Keratinocyte (primary cell): ENCODE data around the gene PRKCZ. TPM values are rescaled to one million over a fixed set of nuclear protein-coding genes. Genes with fewer than 3 reads are reported as not detected.
A peak's percentile ranks its signal among the peaks of the same experiment; 100 is the strongest.

Source experiments
- DNase-seq: peaks from one replicate; pipeline ENCODE4 v3.0.0-alpha.2; 2011; ENCODE audit warnings: low read depth, missing footprints, low spot score
- FAIRE-seq: peaks from 2 replicates; lab custom pipeline; 2011; peaks lifted over from hg19 to GRCh38; lab: Jason Lieb, UNC
- H2AFZ ChIP-seq: 2 replicates; pipeline ENCODE4 v1.6.0; 2012; ENCODE audit warnings: low read length, control low read depth, inconsistent platforms; ENCODE audit not compliant: control insufficient read depth
- H3K27ac ChIP-seq: 2 replicates; pipeline ENCODE4 v1.5.1; 2011; ENCODE audit warnings: low read length; ENCODE audit not compliant: control insufficient read depth, insufficient read depth
- H3K27me3 ChIP-seq: 3 replicates; pipeline ENCODE4 v1.6.0; 2011; ENCODE audit warnings: low read length; ENCODE audit not compliant: control insufficient read depth, insufficient read depth; ENCODE audit errors: extremely low read depth
- H3K36me3 ChIP-seq, 2 experiments: 2 replicates in 1 of 2; 3 replicates in 1 of 2; pipeline ENCODE4 v1.5.1; 2011; ENCODE audit warnings: low read length in 2 of 2, mild to moderate bottlenecking in 1 of 2; ENCODE audit not compliant: control insufficient read depth in 2 of 2, insufficient read depth in 2 of 2; ENCODE audit errors: extremely low read depth in 1 of 2
- H3K4me1 ChIP-seq: 3 replicates; pipeline ENCODE4 v1.5.1; 2011; ENCODE audit warnings: low read length; ENCODE audit not compliant: control insufficient read depth, insufficient read depth; ENCODE audit errors: extremely low read depth
- H3K4me2 ChIP-seq: 3 replicates; pipeline ENCODE4 v1.6.0; 2011; ENCODE audit warnings: low read depth, low read length; ENCODE audit not compliant: control insufficient read depth, insufficient read depth; ENCODE audit errors: extremely low read depth
- H3K4me3 ChIP-seq, 3 experiments: fragments of 200-600 bp in 1 of 3; sonication (generic) in 1 of 3; 2 replicates in 2 of 3; 3 replicates in 1 of 3; pipeline ENCODE4 v1.5.1; 2011 to 2016; ENCODE audit warnings: low read length in 3 of 3, mild to moderate bottlenecking in 3 of 3, control low read depth in 2 of 3, inconsistent platforms in 1 of 3, low read depth in 1 of 3, mixed read lengths in 1 of 3, mixed run types in 1 of 3, moderate library complexity in 1 of 3; ENCODE audit not compliant: control insufficient read depth in 2 of 3, insufficient read depth in 2 of 3; ENCODE audit errors: extremely low read depth in 1 of 3
- H3K79me2 ChIP-seq: 2 replicates; pipeline ENCODE4 v1.6.0; 2012; ENCODE audit warnings: low read length; ENCODE audit not compliant: control insufficient read depth, insufficient read depth
- H3K9ac ChIP-seq: 3 replicates; pipeline ENCODE4 v1.6.0; 2011; ENCODE audit warnings: low read length; ENCODE audit not compliant: control insufficient read depth, insufficient read depth; ENCODE audit errors: extremely low read depth
- H3K9me1 ChIP-seq: 3 replicates; pipeline ENCODE4 v1.6.0; 2011; ENCODE audit warnings: low read length; ENCODE audit not compliant: control insufficient read depth, insufficient read depth; ENCODE audit errors: extremely low read depth
- H3K9me3 ChIP-seq: 2 replicates; pipeline ENCODE4 v1.5.1; 2012; ENCODE audit warnings: low read depth, low read length; ENCODE audit not compliant: control insufficient read depth
- H4K20me1 ChIP-seq: 3 replicates; pipeline ENCODE4 v1.6.0; 2011; ENCODE audit warnings: low read length; ENCODE audit not compliant: control insufficient read depth, insufficient read depth; ENCODE audit errors: extremely low read depth
- CTCF ChIP-seq, 3 experiments: IDR thresholded peaks in 1 of 3; conservative IDR thresholded peaks in 1 of 3; optimal IDR thresholded peaks in 1 of 3; 2 replicates in 2 of 3; 3 replicates in 1 of 3; pipeline versions ENCODE3 to v1.5.1; 2011; ENCODE audit warnings: low read length in 3 of 3, mild to moderate bottlenecking in 3 of 3, moderate library complexity in 2 of 3, control low read depth in 1 of 3, inconsistent platforms in 1 of 3; ENCODE audit not compliant: insufficient read depth in 2 of 3; ENCODE audit errors: extremely low read depth in 1 of 3
- EZH2 ChIP-seq: IDR thresholded peaks from one replicate; pipeline ENCODE4 v1.6.1; 2012; ENCODE audit warnings: inconsistent platforms, mild to moderate bottlenecking, low read length, moderate library complexity
- dilution Hi-C: fragments of 300-500 bp; cut with MboI; formaldehyde crosslinking; loops from one replicate; pipeline ENCODE4 v1.7.0; 2020; ENCODE audit warnings: low sequenced_read_pairs; ENCODE audit not compliant: extremely low pct_ligation_motif_present
- polyA plus RNA-seq, 5 experiments: library from polyadenylated mRNA; depleted of rRNA in 3 of 5; stranded (reverse) in 3 of 5; stranded (forward) in 1 of 5; unstranded in 1 of 5; fragments of >200 nt; gene quantifications; 1 replicate in 1 of 5; 2 replicates in 3 of 5; 3 replicates in 1 of 5; pipeline versions ENCODE4 v1.2.1 to v1.2.3, GENCODE V29; 2011 to 2012; ENCODE audit warnings: missing spikeins in 2 of 5, low read depth in 1 of 5, low replicate concordance in 1 of 5

PRKCZ gene
- polyA plus RNA-seq, 1 donor (not counting 4 experiments of a cell fraction or from before 2014, with no cell fraction given), result 36.3 TPM

GRCh38 chr1:2134621-2135307 lies 84.6 kb downstream of the PRKCZ start:
- TF ChIP-seq CTCF (optimal IDR thresholded peaks at IDR 0.05 in 1 of 3, IDR thresholded peaks at IDR 0.05 in 1 of 3, conservative IDR thresholded peaks at IDR 0.05 in 1 of 3; ENCODE audit: extremely low read depth in 1 of 3, insufficient read depth in 2 of 3, low read length in 3 of 3) (no peak), EZH2 (no peak)
- Histone ChIP-seq H3K79me2 (no peaks in the 10 kb centered on the region), H4K20me1 (no peaks in the 10 kb centered on the region), H3K9me1 (no peaks in the 10 kb centered on the region), H3K4me3 (peak overlapping the region in 1 of 3 experiments; percentile 38), H3K36me3 (peaks cover 0 to 5% of the 10 kb centered on the region in 2 experiments), H3K4me1 (peaks cover 31% of the 10 kb centered on the region), H3K27ac (peak overlapping the region; percentile 73), H3K27me3 (no peaks in the 10 kb centered on the region), H2AFZ (no peak overlapping the region), H3K4me2 (peak overlapping the region; percentile 24), H3K9ac (peak overlapping the region; percentile 58), H3K9me3 (no peaks in the 10 kb centered on the region)
- FAIRE-seq (no peak), DNase-seq (no peak)
- dilution Hi-C loops, result no loop called here

- Histone ChIP-seq H3K36me3 (peaks cover 0 to 5% of the 10 kb centered on the region in 2 experiments), H3K79me2 (no peaks in the 10 kb centered on the region), H3K4me1 (peaks cover 34% of the 10 kb centered on the region), H4K20me1 (no peaks in the 10 kb centered on the region), H2AFZ (no peak overlapping the region), H3K4me2 (peak overlapping the region; percentile 24), H3K4me3 (peak overlapping the region in 1 of 3 experiments; percentile 38), H3K27ac (peak overlapping the region; percentile 73), H3K27me3 (no peaks in the 10 kb centered on the region), H3K9ac (peak overlapping the region; percentile 58), H3K9me1 (no peaks in the 10 kb centered on the region), H3K9me3 (no peaks in the 10 kb centered on the region)
- dilution Hi-C loops, result no loop called here
- FAIRE-seq (peak; percentile 66), DNase-seq (peak; percentile 78)
- peak in 1 of 3 experiments; percentile 14 for TF ChIP-seq CTCF (optimal IDR thresholded peaks at IDR 0.05 in 1 of 3, IDR thresholded peaks at IDR 0.05 in 1 of 3, conservative IDR thresholded peaks at IDR 0.05 in 1 of 3; ENCODE audit: extremely low read depth in 1 of 3, insufficient read depth in 2 of 3, low read length in 3 of 3)
- TF ChIP-seq EZH2, result no peak
Observed at GRCh38 chr1:2135441-2135841, 85.2 kb downstream of the PRKCZ start.
